Activated CD4-positive, CD25-positive, alpha-beta regulatory T cell (primary cell): ENCODE measurements around the gene SLC1A3.

ENCODE experiments used
- DNase-seq, 4 experiments: peaks; one replicate each; lab custom pipeline; 2025; lab: John Stamatoyannopoulos, UW

The SLC1A3 gene

GRCh38 chr5:36600917-36601527, 5.4 kb upstream of the SLC1A3 start:
- no peak for DNase-seq

GRCh38 chr5:36602704-36603321, 3.6 kb upstream of the SLC1A3 start:
- DNase-seq = no peak

GRCh38 chr5:36605241-36605640, 1.2 kb upstream of the SLC1A3 start:
- no peak for DNase-seq

GRCh38 chr5:36606036-36606427, 374 bp upstream of the SLC1A3 start:
- no peak for DNase-seq

- no peak for DNase-seq
Measured at GRCh38 chr5:36607114-36607571, 737 bp downstream of the SLC1A3 start.

- no peak for DNase-seq
Measured at GRCh38 chr5:36607838-36608783, 1.7 kb downstream of the SLC1A3 start.

- no peak for DNase-seq
Measured at GRCh38 chr5:36610621-36611020, 4.2 kb downstream of the SLC1A3 start.

- DNase-seq = no peak
Measured at GRCh38 chr5:36611520-36612274, 5.3 kb downstream of the SLC1A3 start.

- DNase-seq = no peak
Measured at GRCh38 chr5:36613241-36613640, 6.8 kb downstream of the SLC1A3 start.

- DNase-seq = no peak
Measured at GRCh38 chr5:36613771-36614656, 7.6 kb downstream of the SLC1A3 start.

GRCh38 chr5:36614657-36615308, 8.4 kb downstream of the SLC1A3 start:
- no peak for DNase-seq

- no peak for DNase-seq
Measured at GRCh38 chr5:36619012-36619635, 12.7 kb downstream of the SLC1A3 start.

- DNase-seq = no peak
Measured at GRCh38 chr5:36621985-36622384, 15.6 kb downstream of the SLC1A3 start.

- DNase-seq = no peak
Measured at GRCh38 chr5:36623832-36624231, 17.4 kb downstream of the SLC1A3 start.

GRCh38 chr5:36624277-36624676, 17.9 kb downstream of the SLC1A3 start:
- no peak for DNase-seq

GRCh38 chr5:36628695-36629094, 22.3 kb downstream of the SLC1A3 start:
- no peak for DNase-seq

- DNase-seq = no peak
Measured at GRCh38 chr5:36629729-36630128, 23.3 kb downstream of the SLC1A3 start.

- no peak for DNase-seq
Measured at GRCh38 chr5:36630201-36631145, 24.1 kb downstream of the SLC1A3 start.

GRCh38 chr5:36631154-36631553, 24.7 kb downstream of the SLC1A3 start:
- no peak for DNase-seq
